Loucy (cell line): ENCODE results near the gene TBCCD1.

Source experiments
- CTCF ChIP-seq: fragments of 200-600 bp; sonication (generic); conservative IDR thresholded peaks from 2 replicates; pipeline ENCODE4 v1.5.1; 2014; ENCODE audit warnings: mild to moderate bottlenecking, antibody characterized with exemption, low read length
- EZH2phosphoT487 ChIP-seq: fragments of 200-600 bp; IDR thresholded peaks from 2 replicates; pipeline ENCODE4 v1.6.1; 2018; ENCODE audit warnings: antibody characterized with exemption, mild to moderate bottlenecking, moderate library complexity, borderline replicate concordance

- TF ChIP-seq CTCF (no peak), EZH2phosphoT487 (no peak)
Observed at GRCh38 chr3:186567072-186567921, at the start of gene TBCCD1.
